Measurements from ENCODE around the gene DLGAP1. TPM values are rescaled to one million over a fixed set of nuclear protein-coding genes. Genes with fewer than 3 reads are reported as not detected.

DLGAP1 gene
- total and polyA plus RNA-seq, 2 of the 13 experiments (the other 11 are each of a cell fraction or from before 2014, with no cell fraction given) = 0.01 TPM; not detected in 1

DNA sequence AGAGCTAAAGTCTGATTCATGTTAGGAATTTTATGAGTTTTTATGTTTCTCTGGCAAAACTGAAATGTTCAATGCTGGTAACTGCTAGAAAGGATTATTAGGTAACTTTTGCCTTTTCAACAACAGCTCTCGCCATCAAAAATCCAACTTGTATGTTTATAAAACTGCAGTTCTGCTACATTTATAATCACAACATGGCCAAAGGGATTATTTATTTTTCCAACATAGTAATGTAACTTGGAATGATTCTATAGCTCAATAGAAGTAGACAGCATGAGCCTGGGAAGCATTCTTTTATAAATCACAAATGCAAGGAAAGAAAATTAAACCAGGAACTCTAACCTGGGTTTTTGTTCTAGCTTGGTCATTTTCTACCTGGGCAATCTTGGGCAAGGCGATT lies 534.3 kb downstream of the DLGAP1 start (continued):
- TF ChIP-seq XBP1 (CRISPR knock-in tag; IDR thresholded peaks at IDR 0.05) (no peak), HMG20A (CRISPR knock-in tag; IDR thresholded peaks at IDR 0.05; ENCODE audit: borderline replicate concordance) (no peak), KIAA2018 (CRISPR knock-in tag; IDR thresholded peaks at IDR 0.05; ENCODE audit: borderline replicate concordance) (no peak), SALL1 (CRISPR knock-in tag; IDR thresholded peaks at IDR 0.05) (no peak), SALL2 (CRISPR knock-in tag; IDR thresholded peaks at IDR 0.05) (no peak), KLF13 (CRISPR knock-in tag; IDR thresholded peaks at IDR 0.05) (no peak)

All from HepG2 (cell line).